Gastrocnemius medialis (tissue), 4 donors: ENCODE results near the gene AMBN.

Experiments used
- CTCF ChIP-seq, 5 experiments: fragments of 450-650 bp in 3 of 5; fragments of 200-600 bp in 2 of 5; sonication (generic) in 2 of 5; IDR thresholded peaks in 4 of 5; conservative IDR thresholded peaks in 1 of 5; 1 replicate in 4 of 5; 2 replicates in 1 of 5; pipeline ENCODE4 v1.5.1; 2016 to 2019; ENCODE audit warnings: antibody characterized with exemption in 5 of 5, mild to moderate bottlenecking in 3 of 5, moderate library complexity in 3 of 5
- POLR2A ChIP-seq, 2 donors: fragments of 450-650 bp; IDR thresholded peaks; one replicate each; pipeline ENCODE4 v1.6.1; 2017; ENCODE audit warnings: antibody characterized with exemption in 2 of 2, mild to moderate bottlenecking in 2 of 2, moderate library complexity in 2 of 2

- TF ChIP-seq POLR2A (IDR thresholded peaks at IDR 0.05): no peak
- no peak for TF ChIP-seq CTCF (IDR thresholded peaks at IDR 0.05 in 4 of 5, conservative IDR thresholded peaks at IDR 0.05 in 1 of 5)
These were observed 36.4 kb downstream of the AMBN start, which contains the start of gene ENAM for GRCh38 chr4:70628444-70628843.
